ENCODE measurements around the gene OR10R2. TPM values are rescaled to one million over a fixed set of nuclear protein-coding genes. Genes with fewer than 3 reads are reported as not detected.

The OR10R2 gene
- total RNA-seq, 1 donor from 2014 or later = 14.0 TPM

DNA sequence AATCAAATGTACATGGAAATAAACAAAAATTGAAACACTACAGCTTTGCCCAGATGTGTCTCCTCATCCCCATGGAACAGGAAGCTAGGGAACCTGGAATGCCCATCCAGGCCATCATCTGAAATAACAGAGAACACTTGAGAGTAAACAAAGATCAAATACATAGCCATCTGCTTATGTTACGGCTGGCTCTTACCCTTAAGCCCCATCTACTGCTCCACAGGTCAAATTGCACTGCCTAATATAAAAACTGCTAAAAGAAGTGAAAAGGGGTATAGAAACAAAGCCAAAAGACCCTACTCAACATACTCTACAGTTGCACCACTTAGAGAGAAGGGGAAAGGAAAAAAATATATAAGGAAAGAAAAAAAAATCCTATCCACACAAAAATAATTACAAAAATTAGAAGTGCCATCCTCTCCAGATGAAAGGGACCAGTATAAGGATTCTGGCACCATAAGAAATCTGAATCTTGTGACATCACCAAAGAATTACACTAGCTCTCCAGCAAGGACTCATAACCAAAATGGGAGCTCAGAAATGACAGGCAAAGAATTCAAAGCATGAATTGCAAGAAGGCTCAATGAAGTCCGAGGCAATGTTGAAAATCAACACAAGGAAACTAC lies 55.3 kb downstream of the OR10R2 start:
- DNase-seq (ENCODE audit: low spot score) = no peak

Other genes starting within 250 kb of the OR10R2 start
- 0.48 TPM for gene CD1A, start 217.8 kb upstream of the OR10R2 start, total RNA-seq (ENCODE audit: insufficient read depth, low replicate concordance)
- gene CD1C, start 182.3 kb upstream of the OR10R2 start, total RNA-seq (ENCODE audit: insufficient read depth, low replicate concordance) = not detected
- 1.2 TPM for gene CD1B, start 140.7 kb upstream of the OR10R2 start, total RNA-seq (ENCODE audit: insufficient read depth, low replicate concordance)
- gene CD1E, start 118.3 kb upstream of the OR10R2 start, total RNA-seq (ENCODE audit: insufficient read depth, low replicate concordance) = 0.72 TPM
- gene OR10T2, start 72.8 kb upstream of the OR10R2 start, total RNA-seq (ENCODE audit: insufficient read depth, low replicate concordance) = 5.1 TPM
- 8.2 TPM for gene OR10K2, start 46.0 kb upstream of the OR10R2 start, total RNA-seq (ENCODE audit: insufficient read depth, low replicate concordance)
- gene OR10K1, start 10.4 kb upstream of the OR10R2 start, total RNA-seq (ENCODE audit: insufficient read depth, low replicate concordance) = 1.7 TPM
- 7.7 TPM for gene OR6Y1, start 82.2 kb downstream of the OR10R2 start, total RNA-seq (ENCODE audit: insufficient read depth, low replicate concordance)
- 7.9 TPM for gene OR6P1, start 98.4 kb downstream of the OR10R2 start, total RNA-seq (ENCODE audit: insufficient read depth, low replicate concordance)
- gene OR10X1, start 107.7 kb downstream of the OR10R2 start, total RNA-seq (ENCODE audit: insufficient read depth, low replicate concordance) = 5.1 TPM
- 3.6 TPM for gene OR10Z1, start 133.0 kb downstream of the OR10R2 start, total RNA-seq (ENCODE audit: insufficient read depth, low replicate concordance)
- 3.9 TPM for gene SPTA1, start 214.5 kb downstream of the OR10R2 start, total RNA-seq (ENCODE audit: insufficient read depth, low replicate concordance)
- gene OR6K2, start 228.4 kb downstream of the OR10R2 start, total RNA-seq (ENCODE audit: insufficient read depth, low replicate concordance) = 9.1 TPM
- 6.3 TPM for gene OR6K3, start 248.5 kb downstream of the OR10R2 start, total RNA-seq (ENCODE audit: insufficient read depth, low replicate concordance)

Data from umbilical cord (tissue), 2 donors.